ENCODE data around the gene JARID2. TPM values are rescaled to one million over a fixed set of nuclear protein-coding genes. Genes with fewer than 3 reads are reported as not detected.

Gene JARID2
- polyA plus RNA-seq, 4 donors = 19.5 to 30.3 (median 28.8) TPM

DNA sequence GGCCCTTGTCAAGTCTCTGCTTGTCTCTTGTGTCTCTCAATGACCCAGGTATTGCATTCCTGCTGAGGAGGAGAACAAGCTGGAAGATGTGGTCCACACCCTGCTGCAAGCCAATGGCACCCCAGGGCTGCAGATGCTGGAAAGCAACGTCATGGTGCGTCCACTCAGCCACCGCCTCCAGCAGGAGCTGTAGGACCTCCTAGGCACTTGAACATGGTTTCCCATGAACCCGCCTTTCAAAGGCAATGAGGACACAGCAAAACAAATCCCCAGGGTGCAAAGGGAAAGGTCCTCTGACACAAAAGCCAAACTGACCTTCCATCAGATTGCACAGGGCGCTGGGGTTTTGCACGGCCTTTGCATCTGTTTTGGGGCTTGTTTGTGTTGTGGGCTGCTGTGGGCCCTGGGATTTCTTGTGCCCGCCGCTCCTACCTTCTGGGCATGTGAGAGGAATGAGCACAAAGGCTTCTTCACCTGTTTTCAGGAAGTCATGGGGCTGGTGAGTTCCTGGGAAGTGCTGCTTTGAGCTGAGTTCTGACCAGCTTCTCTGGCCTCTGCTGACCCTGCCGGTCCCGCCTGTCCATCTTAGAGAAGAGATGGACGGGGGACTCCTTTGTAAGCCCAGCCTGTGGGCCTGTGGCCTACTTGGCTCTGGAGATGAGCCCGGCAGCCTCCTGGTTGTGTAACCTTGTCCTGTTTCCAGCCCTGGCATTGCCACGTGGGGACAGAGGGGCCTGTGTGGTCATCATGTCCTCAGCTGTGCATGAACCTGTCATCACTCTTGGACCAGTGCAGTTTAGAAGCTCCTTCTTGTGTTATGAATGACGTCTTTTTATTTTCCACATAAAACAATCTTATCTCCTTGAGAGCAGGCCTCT lies 265.6 kb downstream of the JARID2 start:
- DNase-seq (ENCODE audit: low read depth in 4 of 4, low spot score in 3 of 4) = no peak

DNA sequence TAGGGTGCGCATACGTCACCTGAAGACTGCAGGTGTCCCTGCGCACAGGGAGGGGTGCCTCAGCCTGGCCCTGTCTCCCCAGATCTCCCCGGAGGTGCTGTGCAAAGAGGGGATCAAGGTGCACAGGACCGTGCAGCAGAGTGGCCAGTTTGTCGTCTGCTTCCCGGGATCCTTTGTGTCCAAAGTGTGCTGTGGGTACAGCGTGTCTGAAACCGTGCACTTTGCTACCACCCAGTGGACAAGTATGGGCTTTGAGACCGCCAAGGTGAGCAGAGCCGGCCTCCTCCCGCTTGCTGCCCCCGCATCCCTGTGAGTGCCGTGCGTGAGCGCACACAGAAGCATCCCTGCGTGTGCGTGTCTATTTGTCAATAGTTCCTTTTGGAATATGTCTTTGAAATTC lies 266.3 kb downstream of the JARID2 start:
- no peak for DNase-seq (ENCODE audit: low read depth in 4 of 4, low spot score in 3 of 4)

DNA sequence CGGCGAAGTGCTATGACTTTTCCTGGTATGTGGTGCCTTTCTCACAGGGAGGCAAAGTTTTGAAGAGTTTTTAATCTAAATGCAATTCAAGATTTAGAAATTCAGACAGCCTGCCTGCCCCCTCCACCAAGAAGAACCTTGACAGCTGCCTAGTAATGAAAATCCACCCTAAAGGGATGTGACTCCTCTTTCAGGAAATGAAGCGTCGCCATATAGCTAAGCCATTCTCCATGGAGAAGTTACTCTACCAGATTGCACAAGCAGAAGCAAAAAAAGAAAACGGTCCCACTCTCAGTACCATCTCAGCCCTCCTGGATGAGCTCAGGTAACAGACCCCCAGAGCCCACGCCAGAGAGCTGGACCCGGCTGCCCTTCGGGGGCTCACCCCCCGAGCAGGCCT lies 266.9 kb downstream of the JARID2 start:
- DNase-seq (ENCODE audit: low read depth in 4 of 4, low spot score in 3 of 4) = no peak

DNA sequence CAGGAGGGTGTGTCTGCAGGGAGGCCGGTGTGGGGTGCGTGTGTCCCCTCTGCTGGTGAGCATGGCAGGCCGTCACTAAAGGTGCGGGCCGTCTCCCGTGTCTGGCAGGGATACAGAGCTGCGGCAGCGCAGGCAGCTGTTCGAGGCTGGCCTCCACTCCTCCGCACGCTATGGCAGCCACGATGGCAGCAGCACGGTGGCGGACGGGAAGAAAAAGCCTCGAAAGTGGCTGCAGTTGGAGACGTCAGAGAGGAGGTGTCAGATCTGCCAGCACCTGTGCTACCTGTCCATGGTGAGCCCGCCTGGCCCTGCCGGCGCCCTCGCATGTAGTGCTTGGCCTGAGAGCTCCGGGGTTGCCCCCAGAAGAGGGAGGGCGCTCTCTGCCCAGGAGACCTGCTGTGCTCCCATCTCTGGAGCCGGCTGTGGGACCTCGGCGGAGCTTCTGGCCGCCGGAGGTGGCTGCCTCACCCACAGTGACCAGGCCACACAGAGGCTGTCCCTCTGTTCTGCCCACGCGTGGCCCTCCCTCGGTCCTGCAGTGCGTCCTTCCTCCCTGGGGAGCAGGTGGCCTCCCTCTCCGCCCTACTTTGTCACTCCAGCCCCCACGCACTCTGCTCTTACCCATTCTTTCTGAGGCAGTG lies 267.4 kb downstream of the JARID2 start:
- no peak for DNase-seq (ENCODE audit: low read depth in 4 of 4, low spot score in 3 of 4)

DNA sequence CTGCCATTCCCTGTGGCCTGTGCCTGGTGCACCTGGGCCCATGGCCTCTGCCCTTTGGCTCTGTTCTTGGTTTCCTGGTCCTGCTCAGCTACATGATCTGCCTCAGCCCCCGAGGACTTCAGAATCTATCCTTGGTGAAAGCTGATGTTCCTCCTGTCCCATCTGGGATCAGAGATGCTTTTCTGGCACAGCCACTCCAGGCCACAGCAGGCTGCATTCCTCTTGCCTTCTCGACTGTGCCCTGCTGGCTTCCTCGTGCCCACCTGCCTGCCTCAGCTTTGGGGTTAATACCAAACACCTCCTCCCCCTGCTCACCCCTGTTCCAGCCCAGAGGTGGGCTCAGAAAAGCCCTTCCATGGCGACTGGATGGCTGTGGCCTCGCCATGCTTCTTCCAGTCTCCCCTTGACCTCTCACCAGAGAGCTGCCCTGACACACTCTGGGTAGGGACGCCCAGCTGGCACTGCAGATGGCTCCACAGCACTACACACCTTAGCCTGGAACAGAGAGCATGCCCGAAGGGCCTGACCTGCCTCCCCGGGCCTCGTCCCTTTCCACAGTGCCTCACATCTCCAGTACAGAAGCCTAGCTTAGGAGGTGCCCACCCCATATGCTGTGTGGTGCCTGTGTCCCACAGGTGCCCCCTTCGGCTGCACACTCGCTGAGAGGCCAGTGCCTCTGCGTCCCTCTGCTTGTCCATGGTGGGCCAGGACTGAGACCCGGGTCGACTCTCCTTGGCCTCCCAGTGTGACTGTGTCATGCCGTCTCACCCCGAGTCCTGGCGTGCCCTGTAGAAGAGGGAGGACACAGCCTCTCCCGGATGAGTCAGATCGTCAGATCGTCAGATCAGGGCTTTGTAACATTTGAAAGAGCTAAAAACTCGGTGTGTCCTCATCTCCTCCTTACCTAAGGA lies 268.2 kb downstream of the JARID2 start:
- no peak for DNase-seq (ENCODE audit: low read depth in 4 of 4, low spot score in 3 of 4)

DNA sequence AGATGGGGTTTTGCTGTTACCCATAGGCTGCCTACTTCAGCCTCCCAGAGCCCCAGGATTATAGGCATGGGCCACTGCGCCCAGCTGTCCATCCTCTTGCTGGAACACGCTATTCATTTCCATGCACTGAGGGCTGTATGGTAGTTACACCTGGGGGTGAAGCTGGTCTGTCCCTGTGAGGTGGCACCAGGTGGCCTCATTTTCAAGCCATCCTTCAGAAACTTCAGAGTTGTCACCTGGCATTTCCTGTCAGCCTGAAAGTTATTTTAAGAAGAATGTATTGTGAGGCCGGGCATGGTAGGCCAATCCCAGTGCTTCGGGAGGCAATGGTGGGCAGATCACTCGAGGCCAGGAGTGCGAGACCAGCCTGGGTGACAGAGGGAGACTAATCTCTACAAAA lies 269.4 kb downstream of the JARID2 start:
- no peak for DNase-seq (ENCODE audit: low read depth in 4 of 4, low spot score in 3 of 4)

DNA sequence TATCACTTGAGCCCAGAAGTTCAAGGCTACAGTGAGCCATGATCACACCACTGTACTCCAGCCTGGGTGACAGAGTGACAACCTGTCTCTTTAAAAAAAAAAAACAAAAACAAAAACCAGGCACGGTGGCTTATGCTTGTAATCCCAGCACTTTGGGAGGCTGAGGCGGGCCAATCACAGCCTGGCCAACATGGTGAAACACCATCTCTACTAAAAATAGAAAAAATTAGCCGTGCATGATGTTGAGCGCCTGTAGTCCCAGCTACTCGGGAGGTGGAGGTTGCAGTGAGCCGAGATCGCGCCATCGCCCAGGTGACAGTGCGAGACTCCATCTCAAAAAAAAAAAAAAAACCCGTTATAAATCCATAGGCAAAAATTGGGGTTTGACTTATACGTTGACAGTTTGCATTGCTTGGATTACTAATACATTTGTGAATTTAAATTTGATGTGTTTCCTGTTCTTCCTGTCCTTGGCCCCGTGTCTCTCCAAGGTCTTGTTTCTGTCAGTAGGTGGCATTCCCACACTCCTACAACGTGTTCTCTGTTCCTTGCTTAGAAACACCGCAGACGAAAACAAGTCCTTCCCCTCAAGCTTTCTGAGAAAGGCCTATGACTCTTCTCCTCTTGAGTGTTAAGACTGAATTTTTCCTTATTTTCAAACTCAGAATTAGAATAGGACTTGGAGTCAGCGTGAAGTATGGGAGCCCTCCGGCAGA lies 269.9 kb downstream of the JARID2 start:
- DNase-seq (ENCODE audit: low read depth in 4 of 4, low spot score in 3 of 4) = no peak

DNA sequence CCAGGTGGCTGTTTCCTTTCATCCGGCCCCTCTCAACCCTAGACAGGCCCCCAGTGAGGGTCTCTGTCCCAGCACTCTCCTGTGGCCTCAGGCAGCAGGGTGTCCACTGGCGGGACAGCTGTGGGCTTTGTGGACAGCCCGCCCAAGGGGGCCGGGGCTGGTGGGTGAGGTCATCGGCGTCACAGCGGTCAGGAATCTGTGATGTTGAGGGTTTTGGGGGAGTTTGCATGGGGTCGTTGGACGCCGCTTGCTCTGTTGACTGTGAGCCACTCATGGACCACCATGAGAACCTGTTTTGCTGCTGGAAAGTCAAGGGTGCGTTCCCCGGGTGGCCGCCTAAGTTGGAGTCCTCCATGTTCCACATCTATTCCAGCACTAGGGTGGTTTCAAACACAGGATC lies 270.5 kb downstream of the JARID2 start:
- DNase-seq (ENCODE audit: low read depth in 4 of 4, low spot score in 3 of 4) = no peak

DNA sequence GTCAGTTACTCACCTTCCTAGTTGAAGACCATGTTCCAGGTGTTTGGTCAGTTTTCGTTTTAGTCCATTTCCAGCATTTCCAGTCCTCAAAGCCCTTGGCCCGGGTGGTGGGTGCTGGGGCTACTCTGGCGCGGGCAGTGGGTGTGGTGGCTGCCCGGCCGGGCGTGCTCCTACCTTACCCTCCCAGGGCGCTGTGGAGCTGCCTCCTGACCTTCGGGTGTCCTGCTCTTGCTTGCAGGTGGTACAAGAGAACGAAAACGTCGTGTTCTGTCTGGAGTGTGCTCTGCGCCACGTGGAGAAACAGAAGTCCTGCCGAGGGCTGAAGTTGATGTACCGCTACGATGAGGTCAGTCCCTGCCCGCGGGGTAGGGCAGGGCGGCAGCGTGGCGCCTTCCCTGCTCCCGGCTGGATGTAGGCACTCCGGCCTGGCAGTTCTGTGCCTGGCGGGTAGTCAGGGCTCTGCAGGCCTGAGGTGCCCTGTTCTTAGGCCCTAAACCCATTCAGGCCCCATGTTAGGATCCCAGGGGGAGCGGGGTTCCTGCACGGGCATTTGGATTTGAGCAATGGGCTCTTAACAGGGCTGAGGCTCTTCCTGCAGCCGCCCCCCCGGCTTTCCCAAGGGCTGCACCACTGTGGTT lies 271.2 kb downstream of the JARID2 start:
- DNase-seq (ENCODE audit: low read depth in 4 of 4, low spot score in 3 of 4) = no peak

DNA sequence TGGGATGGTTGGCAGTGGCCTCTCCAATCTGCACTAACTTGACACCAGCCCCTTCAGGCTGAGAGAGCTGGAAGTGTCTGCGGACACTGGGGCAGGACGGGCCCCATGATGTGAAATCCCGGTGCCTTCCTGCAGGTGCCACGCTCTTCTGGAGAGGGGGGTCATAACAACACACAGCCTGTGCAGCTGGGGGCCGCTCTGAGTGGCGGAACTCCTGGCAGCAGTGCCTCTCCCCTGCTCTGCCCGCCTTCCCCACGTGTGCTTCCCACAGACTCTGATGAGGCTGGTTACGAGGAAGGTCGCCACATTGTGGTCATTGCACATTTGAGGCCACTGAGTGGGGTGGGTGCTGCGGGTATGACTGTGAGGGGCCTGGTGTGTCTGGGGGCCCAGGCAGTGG lies 271.7 kb downstream of the JARID2 start:
- DNase-seq (ENCODE audit: low read depth in 4 of 4, low spot score in 3 of 4) = no peak

DNA sequence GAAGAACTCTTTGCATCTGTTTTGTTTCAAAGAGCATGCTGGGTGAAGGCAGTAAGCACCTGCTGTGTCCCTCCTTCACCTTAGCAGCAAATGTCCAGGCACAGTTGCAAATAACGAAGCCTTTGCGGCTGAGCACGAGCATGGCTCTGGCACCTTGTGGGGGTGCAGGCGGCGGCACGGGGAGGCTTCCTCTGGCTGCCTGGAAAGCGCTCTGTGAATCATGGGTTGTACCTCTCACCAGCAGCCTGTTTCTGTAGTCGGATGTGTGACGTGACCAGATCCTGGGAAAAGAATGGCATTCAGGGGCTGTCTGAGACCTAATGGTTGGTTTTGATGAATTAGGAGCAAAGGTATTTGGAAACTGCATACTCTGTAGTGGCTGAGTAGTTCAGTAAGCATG lies 272.2 kb downstream of the JARID2 start:
- DNase-seq (ENCODE audit: low read depth in 4 of 4, low spot score in 3 of 4) = no peak

DNA sequence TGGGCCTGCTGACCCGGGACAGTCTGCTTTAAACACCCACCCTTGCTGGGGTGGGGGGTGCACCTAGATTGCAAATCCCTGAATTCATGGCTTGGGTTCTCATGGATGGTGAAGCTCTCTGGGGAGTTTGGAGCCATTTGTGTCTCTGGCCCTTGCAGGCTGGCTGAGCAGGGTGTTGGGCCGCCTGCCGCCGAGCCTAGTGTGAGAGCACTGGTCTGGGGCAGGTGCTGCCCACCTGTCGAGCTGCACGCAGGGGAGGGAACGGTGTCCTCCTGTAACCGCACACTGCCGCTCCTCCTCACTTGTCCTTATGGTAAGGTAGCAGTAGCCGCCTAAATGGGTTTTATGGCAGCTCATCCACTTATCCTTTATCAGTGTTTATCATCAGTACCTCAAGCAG lies 273.0 kb downstream of the JARID2 start:
- DNase-seq (ENCODE audit: low read depth in 4 of 4, low spot score in 3 of 4) = no peak

DNA sequence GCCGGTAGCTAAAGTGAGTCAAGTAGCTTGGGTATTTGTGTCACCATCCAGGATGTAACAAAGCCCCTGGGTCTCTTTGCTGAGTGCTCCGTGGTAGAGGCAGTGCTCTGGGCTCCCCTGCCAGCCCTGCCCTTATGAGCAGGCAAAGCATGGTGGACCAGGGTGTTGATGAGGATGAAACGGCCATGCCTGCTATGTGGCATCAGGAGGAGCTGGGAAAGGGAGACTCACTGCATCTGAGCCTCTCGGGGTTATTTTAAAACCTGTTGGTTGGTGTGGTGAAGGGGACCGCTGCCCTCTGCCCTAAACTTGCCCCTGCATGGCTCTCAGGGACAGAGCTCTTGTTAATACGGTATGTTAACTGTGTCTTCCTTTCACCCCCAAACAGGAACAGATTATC lies 273.8 kb downstream of the JARID2 start:
- DNase-seq (ENCODE audit: low read depth in 4 of 4, low spot score in 3 of 4) = no peak

DNA sequence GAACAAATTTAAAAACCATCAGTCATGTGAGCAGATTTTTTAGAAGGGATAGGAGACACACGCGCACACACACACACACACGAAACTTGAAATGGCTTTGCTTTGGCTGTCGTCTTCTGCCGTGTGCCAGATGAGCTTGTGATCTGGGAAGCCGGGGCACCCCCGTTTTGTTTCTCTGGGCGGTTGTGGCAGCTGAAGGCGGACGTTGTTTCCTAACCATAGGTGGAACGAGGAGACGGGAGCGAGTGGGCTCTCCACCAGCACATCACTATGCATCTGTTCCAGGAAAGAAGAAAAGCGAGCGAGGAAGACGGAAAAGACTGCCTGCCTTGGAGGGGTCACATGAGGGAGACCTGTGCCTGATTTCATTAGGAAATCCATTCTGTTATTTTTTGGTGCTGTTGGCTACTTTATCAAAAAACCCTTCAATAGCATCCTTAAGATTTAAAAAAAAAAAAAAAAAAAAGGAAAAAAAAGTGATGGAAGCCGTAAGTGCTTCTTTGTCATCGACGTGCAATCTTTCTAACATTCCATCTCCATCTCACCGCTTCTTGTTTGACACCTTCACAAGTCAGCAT lies 274.8 kb downstream of the JARID2 start:
- no peak for DNase-seq (ENCODE audit: low read depth in 4 of 4, low spot score in 3 of 4)

DNA sequence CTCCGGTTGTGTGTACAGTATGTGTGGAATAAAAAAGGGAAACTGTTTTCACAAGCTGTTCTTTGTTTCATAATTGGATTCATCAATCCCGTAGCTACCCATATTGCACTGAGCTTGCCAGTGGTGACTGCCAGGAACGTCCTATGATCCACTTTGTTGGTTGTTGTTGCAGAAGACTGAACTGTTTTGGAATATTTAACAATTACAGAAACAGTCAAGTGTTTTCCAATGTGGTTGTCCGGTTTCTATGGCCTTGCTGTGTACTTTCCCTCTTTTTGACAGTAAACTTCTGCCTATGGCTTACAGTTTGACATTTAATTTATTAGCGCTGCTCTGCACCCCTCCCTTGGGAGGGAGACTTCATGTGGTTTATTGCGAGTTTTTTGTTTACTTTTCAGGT lies 275.7 kb downstream of the JARID2 start:
- no peak for DNase-seq (ENCODE audit: low read depth in 4 of 4, low spot score in 3 of 4)

DNA sequence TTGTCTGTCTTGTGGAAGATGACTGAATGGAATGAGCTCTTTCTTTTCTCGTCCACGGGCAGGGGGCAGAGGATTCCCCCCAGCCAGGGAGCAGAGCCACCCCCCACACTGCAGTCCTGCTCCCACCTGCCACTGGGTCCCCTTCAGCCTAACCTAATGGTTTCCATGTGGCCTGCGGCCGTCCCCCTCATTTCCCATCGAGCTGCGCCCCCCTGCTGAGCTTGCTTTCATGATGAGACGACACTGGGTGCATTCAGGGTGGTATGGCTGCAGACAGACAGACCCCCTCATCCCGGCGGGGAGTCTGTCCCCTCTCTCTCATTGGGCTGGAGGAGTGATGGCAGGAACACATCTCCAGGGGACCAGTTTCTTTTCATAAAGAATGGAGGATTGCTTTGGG lies 276.2 kb downstream of the JARID2 start:
- no peak for DNase-seq (ENCODE audit: low read depth in 4 of 4, low spot score in 3 of 4)

DNA sequence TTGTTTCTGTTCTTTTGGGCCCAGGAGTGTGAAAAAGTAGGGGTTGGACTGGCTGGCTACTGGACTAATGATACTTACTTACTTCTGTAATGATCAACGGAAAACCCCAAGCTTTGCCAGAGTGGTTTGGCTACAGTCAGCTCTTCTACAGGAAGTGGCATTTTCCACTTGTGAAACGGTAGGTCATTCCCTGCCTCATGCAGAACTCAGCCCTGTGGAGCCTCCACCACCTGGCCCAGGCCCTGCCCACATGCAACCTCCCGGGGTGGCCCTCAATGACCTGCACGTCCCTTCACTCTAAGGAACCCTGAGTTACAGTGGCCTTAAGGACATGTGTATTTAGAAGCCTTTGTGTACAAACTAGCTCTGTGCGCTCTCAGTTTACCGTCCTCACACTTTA lies 276.6 kb downstream of the JARID2 start:
- DNase-seq (ENCODE audit: low read depth in 4 of 4, low spot score in 3 of 4) = no peak

DNA sequence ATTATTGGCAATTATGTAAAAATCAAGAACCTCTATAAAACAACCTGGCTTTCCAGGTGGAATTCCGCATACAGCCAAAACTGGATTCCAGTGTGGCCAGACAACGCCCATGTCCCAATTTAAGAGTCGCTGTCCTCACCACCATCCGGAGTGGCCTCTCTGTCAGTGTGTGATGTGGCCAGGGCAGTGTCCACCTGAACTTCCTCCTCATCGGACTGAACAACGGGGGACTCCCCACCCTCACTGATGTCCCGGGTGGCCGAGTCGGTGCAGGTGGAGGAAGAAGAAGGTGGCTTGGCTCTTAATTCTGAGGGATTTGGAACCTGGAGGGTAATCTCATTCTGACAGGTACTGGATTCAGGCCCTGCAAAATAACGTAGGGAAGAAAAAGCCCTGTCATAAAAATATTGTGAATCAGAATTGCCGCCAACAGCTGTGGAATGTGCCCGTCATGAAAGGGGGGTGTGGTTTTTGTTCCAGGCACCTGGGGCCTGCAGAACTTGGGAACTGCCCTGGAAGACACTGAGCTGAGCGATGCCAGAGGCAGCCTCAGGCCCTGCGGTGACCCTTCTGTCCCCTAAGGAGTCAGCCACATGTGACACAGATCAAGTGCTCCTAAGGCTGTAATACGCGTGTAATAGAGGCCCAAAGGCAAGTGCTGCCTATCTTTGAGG lies 277.1 kb downstream of the JARID2 start:
- no peak for DNase-seq (ENCODE audit: low read depth in 4 of 4, low spot score in 3 of 4)

Measured in left renal pelvis (tissue), 4 donors.